H1 (cell line): ENCODE data around the gene INTS2. TPM values are rescaled to one million over a fixed set of nuclear protein-coding genes. Genes with fewer than 3 reads are reported as not detected.

Source experiments
- CTCF ChIA-PET: fragments of 300-600 bp; sonication (Branson Sonifier 250); formaldehyde crosslinking; loops from one replicate; lab custom pipeline; 2021; ENCODE audit not compliant: partially characterized antibody; lab: Charles Lee
- POLR2A ChIA-PET: fragments of 300-600 bp; sonication (Branson Sonifier 250); formaldehyde crosslinking; loops from one replicate; lab custom pipeline; 2021; ENCODE audit warnings: inconsistent platforms; ENCODE audit not compliant: partially characterized antibody; lab: Charles Lee
- DNase-seq, 2 experiments: peaks; one replicate each; pipeline versions ENCODE4 v3.0.0 to v3.0.0-alpha.2; 2010 to 2022; ENCODE audit warnings: low spot score in 2 of 2, low read depth in 1 of 2, mixed read lengths in 1 of 2
- FAIRE-seq: peaks from 2 replicates; lab custom pipeline; 2011; peaks lifted over from hg19 to GRCh38; lab: Jason Lieb, UNC
- H2AFZ ChIP-seq: 2 replicates; pipeline ENCODE4 v1.8.1; 2012; ENCODE audit warnings: low read length, inconsistent platforms
- H2AK5ac ChIP-seq: 2 replicates; pipeline ENCODE4 v1.6.1; 2013; ENCODE audit warnings: low read depth, low read length
- H2BK120ac ChIP-seq: replicated peaks from 2 replicates; pipeline ENCODE3; 2013; ENCODE audit warnings: low read depth, low read length, inconsistent platforms
- H2BK12ac ChIP-seq: 2 replicates; pipeline ENCODE4 v1.6.1; 2013; ENCODE audit warnings: low read depth, low read length
- H2BK15ac ChIP-seq: 2 replicates; pipeline ENCODE4 v1.6.1; 2013; ENCODE audit warnings: low read length
- H2BK20ac ChIP-seq: 2 replicates; pipeline ENCODE4 v1.6.1; 2013; ENCODE audit warnings: low read length
- H2BK5ac ChIP-seq: 2 replicates; pipeline ENCODE4 v1.6.1; 2013; ENCODE audit warnings: low read depth, low read length
- H3K14ac ChIP-seq: 2 replicates; pipeline ENCODE4 v1.6.1; 2013; ENCODE audit warnings: inconsistent platforms; ENCODE audit not compliant: insufficient read length
- H3K18ac ChIP-seq: 2 replicates; pipeline ENCODE4 v1.6.1; 2013; ENCODE audit warnings: low read length; ENCODE audit errors: extremely low read depth
- H3K23ac ChIP-seq: 2 replicates; pipeline ENCODE4 v1.6.1; 2013; ENCODE audit warnings: inconsistent platforms; ENCODE audit not compliant: insufficient read length
- H3K23me2 ChIP-seq: 2 replicates; pipeline ENCODE4 v1.6.1; 2013; ENCODE audit warnings: low read depth, low read length
- H3K27ac ChIP-seq: 2 replicates; pipeline ENCODE4 v1.6.1; 2011; ENCODE audit warnings: low read depth, low read length, inconsistent platforms
- H3K27me3 ChIP-seq, 4 experiments: replicated peaks in 1 of 4; 1 replicate in 1 of 4; 2 replicates in 3 of 4; pipeline versions ENCODE4 v1.6.1 to v1.8.1; 2011 to 2013; ENCODE audit warnings: low read length in 3 of 4, mild to moderate bottlenecking in 3 of 4, inconsistent platforms in 2 of 4, mixed read lengths in 2 of 4, moderate library complexity in 1 of 4; ENCODE audit not compliant: control insufficient read depth in 3 of 4, insufficient read depth in 3 of 4; ENCODE audit errors: extremely low read depth in 1 of 4
- H3K36me3 ChIP-seq, 4 experiments: 2 replicates each; pipeline versions ENCODE4 v1.6.1 to v1.8.1; 2011 to 2013; ENCODE audit warnings: mild to moderate bottlenecking in 4 of 4, low read length in 3 of 4, moderate library complexity in 2 of 4, control low read depth in 1 of 4, inconsistent platforms in 1 of 4; ENCODE audit not compliant: insufficient read depth in 4 of 4, control insufficient read depth in 2 of 4
- H3K4ac ChIP-seq: replicated peaks from 2 replicates; pipeline ENCODE3; 2013; ENCODE audit warnings: low read length, low read depth, mixed read lengths, inconsistent platforms; ENCODE audit not compliant: insufficient read length
- H3K4me1 ChIP-seq, 4 experiments: replicated peaks in 1 of 4; 1 replicate in 1 of 4; 2 replicates in 3 of 4; pipeline versions ENCODE4 v1.6.1 to v1.8.1; 2011 to 2013; ENCODE audit warnings: low read length in 3 of 4, inconsistent platforms in 2 of 4, mixed read lengths in 1 of 4; ENCODE audit not compliant: insufficient read depth in 4 of 4, control insufficient read depth in 3 of 4
- H3K4me2 ChIP-seq, 2 experiments: 2 replicates each; pipeline versions ENCODE4 v1.6.1 to v1.8.1; 2011 to 2013; ENCODE audit warnings: low read depth in 2 of 2, low read length in 2 of 2, control low read depth in 1 of 2, inconsistent platforms in 1 of 2, mild to moderate bottlenecking in 1 of 2; ENCODE audit not compliant: insufficient read depth in 1 of 2
- H3K4me3 ChIP-seq, 4 experiments: fragments of 200-600, 300-600 bp in 1 of 4; sonication (generic), shearing (Covaris generic), sonication (Bioruptor Twin) in 1 of 4; 2 replicates each; pipeline versions ENCODE4 v1.5.1 to v1.8.1; 2011 to 2016; ENCODE audit warnings: low read length in 4 of 4, low read depth in 3 of 4, control low read depth in 2 of 4, inconsistent platforms in 2 of 4, mild to moderate bottlenecking in 2 of 4, mixed read lengths in 1 of 4, moderate library complexity in 1 of 4; ENCODE audit not compliant: insufficient read depth in 2 of 4; ENCODE audit errors: extremely low read depth in 1 of 4
- H3K56ac ChIP-seq: replicated peaks from 2 replicates; pipeline ENCODE3; 2013; ENCODE audit warnings: low read depth, mild to moderate bottlenecking, mixed read lengths, low read length, inconsistent platforms; ENCODE audit not compliant: insufficient read length
- H3K79me1 ChIP-seq: 2 replicates; pipeline ENCODE4 v1.6.1; 2013; ENCODE audit warnings: low read depth, low read length, control low read depth
- H3K79me2 ChIP-seq, 2 experiments: 2 replicates each; pipeline versions ENCODE4 v1.6.1 to v1.8.1; 2012 to 2013; ENCODE audit warnings: low read length in 2 of 2, mild to moderate bottlenecking in 2 of 2, inconsistent platforms in 1 of 2; ENCODE audit not compliant: insufficient read depth in 2 of 2, control insufficient read depth in 1 of 2
- H3K9ac ChIP-seq, 4 experiments: replicated peaks in 1 of 4; 1 replicate in 1 of 4; 2 replicates in 3 of 4; pipeline versions ENCODE4 v1.6.1 to v1.8.1; 2011 to 2013; ENCODE audit warnings: low read depth in 3 of 4, low read length in 3 of 4, control low read depth in 2 of 4, mild to moderate bottlenecking in 2 of 4, moderate library complexity in 2 of 4, inconsistent platforms in 1 of 4; ENCODE audit errors: extremely low read depth in 1 of 4
- H3K9me3 ChIP-seq, 2 experiments: 2 replicates each; pipeline versions ENCODE4 v1.6.1 to v1.8.1; 2012 to 2013; ENCODE audit warnings: mild to moderate bottlenecking in 2 of 2, moderate library complexity in 2 of 2, control low read depth in 1 of 2, inconsistent platforms in 1 of 2, low read depth in 1 of 2, low read length in 1 of 2, mixed read lengths in 1 of 2; ENCODE audit not compliant: insufficient read depth in 2 of 2
- H4K20me1 ChIP-seq, 2 experiments: replicated peaks in 1 of 2; 2 replicates each; pipeline versions ENCODE3 to v1.8.1; 2011 to 2013; ENCODE audit warnings: inconsistent platforms in 2 of 2, low read length in 2 of 2, mild to moderate bottlenecking in 1 of 2; ENCODE audit not compliant: insufficient read depth in 2 of 2, control insufficient read depth in 1 of 2
- H4K5ac ChIP-seq: 2 replicates; pipeline ENCODE4 v1.6.1; 2013; ENCODE audit warnings: low read length, low read depth, mixed read lengths, inconsistent platforms; ENCODE audit not compliant: insufficient read length
- H4K8ac ChIP-seq: 2 replicates; pipeline ENCODE4 v1.8.0; 2013; ENCODE audit warnings: mild to moderate bottlenecking, moderate library complexity, low read length, inconsistent platforms; ENCODE audit not compliant: insufficient read depth; ENCODE audit errors: extremely low read depth
- H4K91ac ChIP-seq: replicated peaks from 2 replicates; pipeline ENCODE3; 2013; ENCODE audit warnings: low read length, mixed read lengths, inconsistent platforms; ENCODE audit not compliant: insufficient read length
- POLR2A ChIP-seq, 2 experiments: IDR thresholded peaks; 1 replicate in 1 of 2; 2 replicates in 1 of 2; pipeline ENCODE4 v1.6.1; 2011; ENCODE audit warnings: low read depth in 2 of 2, low read length in 2 of 2, mild to moderate bottlenecking in 2 of 2; ENCODE audit errors: control extremely low read depth in 1 of 2
- SRF ChIP-seq: IDR thresholded peaks from 2 replicates; pipeline ENCODE4 v1.6.1; 2011; ENCODE audit warnings: mild to moderate bottlenecking, low read depth, low read length, moderate library complexity
- WGBS, 2 experiments: shearing (Covaris generic) in 1 of 2; methylation state at CpG; one replicate each; pipeline versions ENCODE4 v1.1.6 to v1.1.7; 2013 to 2015; ENCODE audit warnings: low lambda C conversion rate in 2 of 2, mixed read lengths in 2 of 2, inconsistent platforms in 1 of 2, low coverage in 1 of 2, missing lambda C conversion rate in 1 of 2; ENCODE audit not compliant: insufficient replicate concordance in 2 of 2, insufficient coverage in 1 of 2, insufficient read length in 1 of 2; ENCODE audit errors: extremely low coverage in 1 of 2, missing lambda C conversion rate in 1 of 2; 5-methylcytosine and 5-hydroxymethylcytosine counted together
- long read RNA-seq, 2 experiments: library from RNA in 1 of 2; library from capped mRNA in 1 of 2; stranded (forward); transcript quantifications; one replicate each; pipeline ENCODE4 v2.0.0, GENCODE V29; 2021; ENCODE audit warnings: inconsistent platforms in 1 of 2
- polyA minus RNA-seq, 3 experiments: library from RNA; depleted of rRNA, polyadenylated mRNA; stranded (reverse); fragments of >200 nt; gene quantifications; 1 replicate in 2 of 3; 2 replicates in 1 of 3; pipeline ENCODE4 v1.2.3, GENCODE V29; 2011
- polyA plus RNA-seq, 7 experiments: library from polyadenylated mRNA; depleted of rRNA in 3 of 7; stranded (reverse) in 5 of 7; unstranded in 2 of 7; fragments of >200 nt in 5 of 7; fragments of 200-250 nt in 2 of 7; gene quantifications; 1 replicate in 5 of 7; 2 replicates in 1 of 7; 4 replicates in 1 of 7; pipeline versions ENCODE4 v1.2.1 to v1.2.3, GENCODE V29; 2011 to 2013; ENCODE audit warnings: missing spikeins in 2 of 7, mixed read lengths in 2 of 7
- total RNA-seq: library from RNA; stranded (reverse); fragmentation: NEBNext Ultra II Directional; extraction: Animal tissue kit (Norgen Biotek cat#: 25700); gene quantifications from 2 replicates; pipeline ENCODE4 v1.2.1, GENCODE V29; 2021

The INTS2 gene, protein sequence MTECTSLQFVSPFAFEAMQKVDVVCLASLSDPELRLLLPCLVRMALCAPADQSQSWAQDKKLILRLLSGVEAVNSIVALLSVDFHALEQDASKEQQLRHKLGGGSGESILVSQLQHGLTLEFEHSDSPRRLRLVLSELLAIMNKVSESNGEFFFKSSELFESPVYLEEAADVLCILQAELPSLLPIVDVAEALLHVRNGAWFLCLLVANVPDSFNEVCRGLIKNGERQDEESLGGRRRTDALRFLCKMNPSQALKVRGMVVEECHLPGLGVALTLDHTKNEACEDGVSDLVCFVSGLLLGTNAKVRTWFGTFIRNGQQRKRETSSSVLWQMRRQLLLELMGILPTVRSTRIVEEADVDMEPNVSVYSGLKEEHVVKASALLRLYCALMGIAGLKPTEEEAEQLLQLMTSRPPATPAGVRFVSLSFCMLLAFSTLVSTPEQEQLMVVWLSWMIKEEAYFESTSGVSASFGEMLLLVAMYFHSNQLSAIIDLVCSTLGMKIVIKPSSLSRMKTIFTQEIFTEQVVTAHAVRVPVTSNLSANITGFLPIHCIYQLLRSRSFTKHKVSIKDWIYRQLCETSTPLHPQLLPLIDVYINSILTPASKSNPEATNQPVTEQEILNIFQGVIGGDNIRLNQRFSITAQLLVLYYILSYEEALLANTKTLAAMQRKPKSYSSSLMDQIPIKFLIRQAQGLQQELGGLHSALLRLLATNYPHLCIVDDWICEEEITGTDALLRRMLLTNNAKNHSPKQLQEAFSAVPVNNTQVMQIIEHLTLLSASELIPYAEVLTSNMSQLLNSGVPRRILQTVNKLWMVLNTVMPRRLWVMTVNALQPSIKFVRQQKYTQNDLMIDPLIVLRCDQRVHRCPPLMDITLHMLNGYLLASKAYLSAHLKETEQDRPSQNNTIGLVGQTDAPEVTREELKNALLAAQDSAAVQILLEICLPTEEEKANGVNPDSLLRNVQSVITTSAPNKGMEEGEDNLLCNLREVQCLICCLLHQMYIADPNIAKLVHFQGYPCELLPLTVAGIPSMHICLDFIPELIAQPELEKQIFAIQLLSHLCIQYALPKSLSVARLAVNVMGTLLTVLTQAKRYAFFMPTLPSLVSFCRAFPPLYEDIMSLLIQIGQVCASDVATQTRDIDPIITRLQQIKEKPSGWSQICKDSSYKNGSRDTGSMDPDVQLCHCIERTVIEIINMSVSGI
- 21.8 and 21.9 TPM in 2 replicates for total RNA-seq
- polyA plus RNA-seq (2011; rRNA removed), result 6.3 and 9.4 TPM in 2 replicates
- polyA plus RNA-seq (2011; cell fraction: cytosol; rRNA removed), result 9.7 TPM
- 6.9 TPM for polyA plus RNA-seq (2011; cell fraction: nucleus; rRNA removed)
- 6.8 to 13.8 TPM (median 10.4 TPM) in 4 replicates for polyA plus RNA-seq (2012, experiment 1 of 2)
- 0.47 TPM for polyA plus RNA-seq (2012, experiment 2 of 2)
- polyA plus RNA-seq (2013, experiment 1 of 2), result 9.4 TPM
- 9.8 TPM for polyA plus RNA-seq (2013, experiment 2 of 2)
- 36.1 and 49.5 TPM in 2 replicates for polyA minus RNA-seq (2011; rRNA and poly(A)+ RNA removed)
- 22.3 TPM for polyA minus RNA-seq (2011; cell fraction: cytosol; rRNA and poly(A)+ RNA removed)
- polyA minus RNA-seq (2011; cell fraction: nucleus; rRNA and poly(A)+ RNA removed), result 25.5 TPM
- long read RNA-seq, experiment 1, full-length matches to known transcripts, result 1 of 8 reads
- long read RNA-seq, experiment 1, partial matches to known transcripts, result 1 of 8 reads
- long read RNA-seq, experiment 1, other reads (novel, unspliced or antisense), result 6 of 8 reads
- long read RNA-seq, experiment 2, partial matches to known transcripts, result 0 of 4 reads
- long read RNA-seq, experiment 2, other reads (novel, unspliced or antisense), result 4 of 4 reads

DNA sequence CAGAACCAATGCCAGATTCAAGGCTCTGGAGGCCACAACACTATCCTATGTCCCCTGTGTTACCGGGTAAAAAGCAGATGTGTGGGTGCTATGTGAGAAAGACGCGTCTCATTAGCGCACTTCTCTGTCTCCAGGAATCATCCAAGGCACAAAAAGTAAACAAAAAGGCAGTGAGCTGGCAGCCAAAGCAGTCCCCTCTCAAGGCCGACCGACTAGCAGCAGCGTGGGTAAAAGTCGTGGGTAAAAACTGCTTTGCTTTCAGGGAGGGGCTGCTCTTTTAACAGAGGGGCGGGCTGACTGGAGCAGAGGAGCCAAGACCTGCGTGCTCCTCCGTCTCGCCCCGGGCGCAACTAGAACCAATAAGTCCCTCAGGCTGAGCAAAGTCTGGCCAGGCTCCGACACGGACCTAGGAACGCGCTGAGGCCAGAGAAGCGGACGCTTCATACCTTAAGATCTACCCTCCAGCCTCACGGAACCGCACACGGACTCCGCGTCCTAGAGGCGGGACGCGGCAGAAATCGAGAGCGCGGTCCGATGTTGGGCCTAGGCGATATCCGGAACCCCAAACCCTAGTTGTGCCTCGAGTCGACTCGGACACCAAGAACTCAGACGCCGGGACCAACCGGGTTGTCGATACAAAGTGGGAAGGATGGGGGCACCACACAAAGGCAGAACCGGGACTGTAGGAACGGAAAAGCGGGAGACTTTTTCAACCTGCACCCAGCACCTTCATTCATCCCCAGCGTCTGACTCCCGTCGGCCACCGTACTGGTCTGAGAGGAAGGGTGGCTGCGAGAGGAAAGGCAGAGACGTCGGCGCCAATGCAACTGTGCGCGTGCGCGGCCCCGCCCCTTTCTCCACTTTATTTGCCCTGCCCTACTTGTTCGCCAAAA, at the start of gene INTS2:
TSS of gene INTS2 (minus strand) at position 775 of the 893 bp plus-strand sequence. CDS start 1,338 bp downstream, outside the sequence.
- H2BK120ac ChIP-seq, result no peak within 1 kb of the TSS
- no peak within 1 kb of the TSS for H2AK5ac ChIP-seq
- H3K79me2 ChIP-seq, result peaks cover 0 to 13% of the 10 kb centered on the region in 2 experiments; a peak in 1 of 4 replicates
- peaks cover 0 to 14% (median 8%) of the 10 kb centered on the region in 4 experiments; a peak in 4 of 8 replicates for H3K36me3 ChIP-seq
- DNase-seq, result peak; percentile 83 to 97
- H2BK20ac ChIP-seq, result no peak within 1 kb of the TSS
- no peak within 1 kb of the TSS for H3K14ac ChIP-seq
- peak within 1 kb of the TSS; percentile 46 for H4K91ac ChIP-seq
- H4K8ac ChIP-seq, result peak within 1 kb of the TSS; percentile 97; the same call in 1 of the 2 replicates
- H3K23ac ChIP-seq, result no peak within 1 kb of the TSS
- H3K56ac ChIP-seq, result no peak within 1 kb of the TSS
- no peak within 1 kb of the TSS for H2BK12ac ChIP-seq
- H4K5ac ChIP-seq, result peak within 1 kb of the TSS; percentile 78
- H3K79me1 ChIP-seq, result no peaks in the 10 kb centered on the region
- POLR2A ChIA-PET, result interaction anchor here (0.6 kb wide), 2 partner anchors 9 to 18 kb away, joined by 3 to 4 read pairs; no protein-coding TSS in a partner anchor
- peak within 1 kb of the TSS; percentile 72 for H3K4ac ChIP-seq
- H3K9me3 ChIP-seq, result no peaks in the 10 kb centered on the region
- H3K9ac ChIP-seq, result peak within 1 kb of the TSS; percentile 83 to 97 (median 96)
- H3K4me2 ChIP-seq, result peak within 1 kb of the TSS; percentile 95 to 98
- no peak within 1 kb of the TSS for H2BK15ac ChIP-seq
- H3K4me3 ChIP-seq, result peak within 1 kb of the TSS; percentile 80 to 98 (median 96)
- WGBS, 2 experiments, result 2% methylated on average over 58 of the region's 58 CpGs; no CpG with 5 or more reads in 1 of the 2 experiments
- peak within 1 kb of the TSS; percentile 85 for H3K27ac ChIP-seq
- CTCF ChIA-PET, result no interaction called here
- H2BK5ac ChIP-seq, result peak within 1 kb of the TSS; percentile 94
- peak within 1 kb of the TSS; percentile 94 for H2AFZ ChIP-seq
- peaks cover 5% of the 10 kb centered on the region; the same call in 1 of the 2 replicates for H3K23me2 ChIP-seq
- peak within 1 kb of the TSS; percentile 96 for H3K18ac ChIP-seq
- H3K4me1 ChIP-seq, result peaks cover 0 to 7% (median under 1%) of the 10 kb centered on the region in 4 experiments; a peak in 3 of 7 replicates
- H3K27me3 ChIP-seq, result no peaks in the 10 kb centered on the region
- no peak for FAIRE-seq
- peaks cover 0 to 2% of the 10 kb centered on the region in 2 experiments for H4K20me1 ChIP-seq
- TF ChIP-seq POLR2A (IDR thresholded peaks at IDR 0.05; ENCODE audit: control extremely low read depth in 1 of 2, low read depth in 2 of 2, low read length in 2 of 2) (peak; percentile 86 to 98), SRF (no peak)
